Activated T-helper 1 cell treated with anti-CD3 and anti-CD28 coated beads, Interleukin-12 subunit alpha, Interleukin-12 subunit beta, Interleukin-2, Interleukin-4 antibody, amounts not matched to agents 30 ng/mL and 10 ng/mL and 1 ng/mL, durations not matched to agents 14 hours and 24 hours and 36 hours (primary cell): ENCODE data around the gene SSH3. TPM values are rescaled to one million over a fixed set of nuclear protein-coding genes. Genes with fewer than 3 reads are reported as not detected.
A peak's percentile ranks its signal among the peaks of the same experiment; 100 is the strongest.

Source experiments
- DNase-seq: peaks from one replicate; pipeline ENCODE4 v3.0.0; 2021; ENCODE audit warnings: low spot score
- H3K27ac Mint-ChIP-seq: one replicate; pipeline ENCODE4 v1.8.0; 2021; ENCODE audit warnings: mild to moderate bottlenecking, mixed read lengths
- H3K27me3 Mint-ChIP-seq: one replicate; pipeline ENCODE4 v1.8.0; 2022; ENCODE audit warnings: mild to moderate bottlenecking, moderate library complexity, mixed read lengths; ENCODE audit not compliant: insufficient read depth
- H3K36me3 Mint-ChIP-seq: one replicate; pipeline ENCODE4 v1.8.0; 2021; ENCODE audit warnings: low read depth, mixed read lengths
- H3K4me1 Mint-ChIP-seq: one replicate; pipeline ENCODE4 v1.8.0; 2021; ENCODE audit warnings: low read depth, mixed read lengths
- H3K4me3 Mint-ChIP-seq: one replicate; pipeline ENCODE4 v1.8.0; 2021; ENCODE audit warnings: mild to moderate bottlenecking, moderate library complexity, mixed read lengths
- H3K9me3 Mint-ChIP-seq: one replicate; pipeline ENCODE4 v1.8.0; 2021; ENCODE audit warnings: mixed read lengths
- intact Hi-C: fragments of 100-400 bp; cut with micrococcal nuclease; formaldehyde crosslinking; loops from one replicate; pipeline ENCODE4 v1.15.1; 2024
- total RNA-seq: library from RNA; stranded (reverse); gene quantifications from 2 replicates; pipeline ENCODE4 v1.2.3, GENCODE V29; 2022

SSH3 gene
- total RNA-seq, 1 donor from 2014 or later: 9.4 TPM

- peaks cover 16% of the 10 kb centered on the region for H3K36me3 Mint-ChIP-seq
- intact Hi-C loops: loop anchor here (1.0 kb wide), 4 partner anchors 10 to 119 kb away; no protein-coding TSS in a partner anchor
- H3K9me3 Mint-ChIP-seq: no peaks in the 10 kb centered on the region
- H3K27me3 Mint-ChIP-seq: no peaks in the 10 kb centered on the region
- DNase-seq: peak; percentile 69
- peak overlapping the region; percentile 87 for H3K27ac Mint-ChIP-seq
- H3K4me1 Mint-ChIP-seq: peaks cover 53% of the 10 kb centered on the region
- peak overlapping the region; percentile 67 for H3K4me3 Mint-ChIP-seq
These were observed 40.3 kb upstream of the SSH3 start for GRCh38 chr11:67262731-67263675.

- no peaks in the 10 kb centered on the region for H3K9me3 Mint-ChIP-seq
- H3K27ac Mint-ChIP-seq: peak overlapping the region; percentile 89
- no peaks in the 10 kb centered on the region for H3K27me3 Mint-ChIP-seq
- no peak for DNase-seq
- H3K36me3 Mint-ChIP-seq: peaks cover 28% of the 10 kb centered on the region
- peaks cover 62% of the 10 kb centered on the region for H3K4me1 Mint-ChIP-seq
- intact Hi-C loops: no loop called here
- H3K4me3 Mint-ChIP-seq: peak overlapping the region; percentile 84
These were observed 39.1 kb upstream of the SSH3 start for GRCh38 chr11:67264260-67264659.

GRCh38 chr11:67264877-67265632 is 38.3 kb upstream of the SSH3 start:
- Mint-ChIP-seq H3K9me3 (no peaks in the 10 kb centered on the region), H3K27ac (peak overlapping the region; percentile 89), H3K4me1 (peaks cover 65% of the 10 kb centered on the region), H3K36me3 (peaks cover 34% of the 10 kb centered on the region), H3K4me3 (peak overlapping the region; percentile 84), H3K27me3 (no peaks in the 10 kb centered on the region)
- intact Hi-C loops: loop anchor here (5.0 kb wide), 2 partner anchors 137 to 242 kb away; partner anchors contain the start of genes CDK2AP2, PITPNM1, PPP1CA and TBC1D10C
- no peak for DNase-seq

GRCh38 chr11:67265633-67266448 is 37.5 kb upstream of the SSH3 start:
- H3K27ac Mint-ChIP-seq: peak overlapping the region; percentile 90
- peaks cover 73% of the 10 kb centered on the region for H3K4me1 Mint-ChIP-seq
- H3K9me3 Mint-ChIP-seq: no peaks in the 10 kb centered on the region
- peak overlapping the region; percentile 83 for H3K4me3 Mint-ChIP-seq
- H3K27me3 Mint-ChIP-seq: no peaks in the 10 kb centered on the region
- peaks cover 42% of the 10 kb centered on the region for H3K36me3 Mint-ChIP-seq
- DNase-seq: peak; percentile 76
- intact Hi-C loops: loop anchor here (5.0 kb wide), 2 partner anchors 136 to 241 kb away; partner anchors contain the start of genes CDK2AP2, PITPNM1, PPP1CA and TBC1D10C

- no peaks in the 10 kb centered on the region for H3K9me3 Mint-ChIP-seq
- H3K4me1 Mint-ChIP-seq: peaks cover 76% of the 10 kb centered on the region
- H3K4me3 Mint-ChIP-seq: peak within 1 kb of the TSS; percentile 96
- peaks cover 44% of the 10 kb centered on the region for H3K36me3 Mint-ChIP-seq
- no peak for DNase-seq
- H3K27me3 Mint-ChIP-seq: no peaks in the 10 kb centered on the region
- intact Hi-C loops: loop anchor here (5.0 kb wide), 2 partner anchors 136 to 241 kb away; partner anchors contain the start of genes CDK2AP2, PITPNM1, PPP1CA and TBC1D10C
- peak within 1 kb of the TSS; percentile 99 for H3K27ac Mint-ChIP-seq
These were observed 36.7 kb upstream of the SSH3 start, which contains the start of gene GRK2 for GRCh38 chr11:67266449-67267187. Gene GRK2, plus strand, starts transcription at chr11:67266473. Its CDS starts 227 bp downstream, at chr11:67266700.

GRCh38 chr11:67267188-67268080 is 35.9 kb upstream of the SSH3 start:
- Mint-ChIP-seq H3K9me3 (no peaks in the 10 kb centered on the region), H3K36me3 (peaks cover 50% of the 10 kb centered on the region), H3K4me3 (peak overlapping the region; percentile 96), H3K27me3 (no peaks in the 10 kb centered on the region), H3K27ac (peak overlapping the region; percentile 99), H3K4me1 (peaks cover 79% of the 10 kb centered on the region)
- intact Hi-C loops: loop anchor here (1.0 to 5.0 kb wide), 6 partner anchors 10 to 240 kb away; partner anchors contain the start of genes CDK2AP2, PITPNM1, PPP1CA and TBC1D10C
- DNase-seq: no peak

GRCh38 chr11:67268081-67268961 is 35.0 kb upstream of the SSH3 start:
- Mint-ChIP-seq H3K4me3 (peak overlapping the region; percentile 96), H3K4me1 (peaks cover 79% of the 10 kb centered on the region), H3K9me3 (no peaks in the 10 kb centered on the region), H3K27ac (peak overlapping the region; percentile 99), H3K27me3 (no peaks in the 10 kb centered on the region), H3K36me3 (peaks cover 49% of the 10 kb centered on the region)
- DNase-seq: peak; percentile 74
- intact Hi-C loops: loop anchor here (1.0 to 5.0 kb wide), 6 partner anchors 9 to 239 kb away; partner anchors contain the start of genes CDK2AP2, PITPNM1, PPP1CA and TBC1D10C

- H3K27ac Mint-ChIP-seq: peak overlapping the region; percentile 99
These were observed 34.4 kb upstream of the SSH3 start for GRCh38 chr11:67268962-67269268.

GRCh38 chr11:67269401-67270255 is 33.7 kb upstream of the SSH3 start:
- H3K4me1 Mint-ChIP-seq: peaks cover 71% of the 10 kb centered on the region
- peak overlapping the region; percentile 96 for H3K4me3 Mint-ChIP-seq
- peak overlapping the region; percentile 96 for H3K27ac Mint-ChIP-seq
- H3K9me3 Mint-ChIP-seq: no peaks in the 10 kb centered on the region
- peaks cover 48% of the 10 kb centered on the region for H3K36me3 Mint-ChIP-seq
- intact Hi-C loops: loop anchor here (1.0 to 5.0 kb wide), 4 partner anchors 29 to 238 kb away; partner anchors contain the start of genes CDK2AP2, PITPNM1, PPP1CA and TBC1D10C
- no peaks in the 10 kb centered on the region for H3K27me3 Mint-ChIP-seq
- no peak for DNase-seq

More at GRCh38 chr11:67268962-67269268, 34.4 kb upstream of the SSH3 start:
- Mint-ChIP-seq H3K4me3 (peak overlapping the region; percentile 96), H3K36me3 (peaks cover 49% of the 10 kb centered on the region), H3K4me1 (peaks cover 75% of the 10 kb centered on the region), H3K9me3 (no peaks in the 10 kb centered on the region), H3K27me3 (no peaks in the 10 kb centered on the region)
- DNase-seq: no peak
- intact Hi-C loops: loop anchor here (1.0 to 5.0 kb wide), 6 partner anchors 8 to 238 kb away; partner anchors contain the start of genes CDK2AP2, PITPNM1, PPP1CA and TBC1D10C
